ENCODE data around the gene C2CD3. TPM values are rescaled to one million over a fixed set of nuclear protein-coding genes. Genes with fewer than 3 reads are reported as not detected.

C2CD3 gene
- total RNA-seq, 1 donor from 2014 or later = 53.7 TPM

DNA sequence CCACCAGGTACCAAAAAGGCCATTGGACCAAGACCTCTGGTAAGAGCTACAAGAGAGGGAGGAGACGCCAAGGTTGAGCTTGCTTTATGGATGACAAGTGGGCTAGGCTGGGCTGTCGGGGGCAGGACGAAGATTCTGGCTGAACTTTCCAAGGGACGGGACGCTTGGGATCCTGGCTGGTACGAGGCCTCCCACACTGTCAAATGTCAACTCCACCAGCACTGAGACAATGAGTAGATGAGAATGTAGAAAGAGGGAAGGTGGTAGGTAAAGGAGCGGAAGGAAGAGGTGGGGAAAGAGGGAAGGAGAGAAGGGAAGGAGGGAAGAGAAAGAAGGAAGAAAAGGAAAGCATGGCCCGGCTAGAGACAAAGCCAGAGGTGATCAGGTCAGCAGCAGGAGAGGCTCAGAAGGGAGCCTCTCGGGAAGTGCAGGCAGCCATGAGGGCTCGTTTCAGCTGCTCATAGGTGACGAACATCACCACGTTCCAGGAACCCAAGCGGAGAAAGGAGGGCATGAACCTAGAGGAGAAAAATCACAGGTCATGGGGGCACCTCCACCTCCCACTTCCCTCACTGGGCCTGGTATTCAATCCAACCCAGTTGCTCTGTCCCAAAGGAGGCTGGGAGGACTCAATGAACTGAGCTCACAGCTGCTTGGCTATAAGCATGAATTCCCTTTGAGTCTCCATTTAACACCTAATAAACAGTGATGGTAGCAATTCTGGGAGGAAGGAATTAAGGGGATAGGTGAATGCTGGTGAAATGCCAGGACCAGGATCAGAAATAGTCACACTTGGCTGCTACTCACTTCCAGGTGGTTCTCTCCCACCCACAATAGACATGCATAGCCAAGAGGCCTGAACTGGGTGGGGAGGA, 196.0 kb downstream of the C2CD3 start:
- no peak overlapping the region for H3K4me3 Mint-ChIP-seq (ENCODE audit: unreplicated experiment)

DNA sequence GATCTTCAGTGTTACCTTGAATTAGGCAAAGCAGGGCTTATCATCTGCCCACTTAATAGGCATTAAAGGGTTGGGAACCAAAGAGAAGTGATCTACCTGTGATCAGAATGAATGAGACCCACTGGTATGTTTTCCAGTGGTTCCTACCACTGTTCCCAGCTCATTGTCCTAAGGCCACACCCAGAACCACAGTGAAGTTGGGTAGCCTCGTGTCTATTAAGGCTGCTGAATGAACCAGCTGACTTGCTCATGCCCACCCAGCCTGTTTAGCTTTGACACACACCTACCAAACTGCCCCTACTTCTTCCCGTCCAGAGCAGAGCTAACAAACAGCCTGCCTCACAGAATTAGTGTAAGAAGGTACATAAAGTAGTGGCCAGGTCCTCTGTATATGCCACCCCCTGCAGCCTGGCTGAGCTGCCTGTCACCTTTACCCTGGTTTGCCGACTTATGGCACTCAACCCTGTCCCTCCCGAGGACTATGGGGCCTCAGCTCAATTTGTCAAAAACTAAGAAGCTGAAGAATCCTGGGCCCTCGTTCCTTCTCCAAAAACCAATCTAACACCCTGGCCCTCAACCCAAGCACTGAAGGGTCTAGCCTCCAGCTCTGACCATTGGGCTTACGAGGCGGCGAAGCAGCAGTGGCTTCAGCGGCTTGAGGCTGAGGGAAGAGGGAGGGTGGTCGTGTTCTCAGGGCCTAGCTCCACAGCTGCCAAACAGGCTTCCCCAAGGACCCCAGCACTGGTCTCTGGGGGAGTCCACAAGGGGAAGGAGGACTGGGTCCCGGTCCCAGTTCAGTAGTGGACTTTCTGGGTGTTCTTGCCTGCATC, 198.0 kb downstream of the C2CD3 start:
- H3K27me3 Mint-ChIP-seq (ENCODE audit: low read depth, unreplicated experiment) = no peaks in the 10 kb centered on the region

More for the DNA sequence above, 196.0 kb downstream of the C2CD3 start:
- no peak for TF ChIP-seq EZH2 (IDR thresholded peaks at IDR 0.05; ENCODE audit: insufficient read depth, low read length)
- Histone ChIP-seq H4K20me1 (ENCODE audit: insufficient read depth, low read length) (no peaks in the 10 kb centered on the region), H3K9ac (ENCODE audit: low read length) (no peak overlapping the region), H3K27ac (ENCODE audit: low read depth, low read length) (no peak overlapping the region), H2AFZ (ENCODE audit: low read depth, low read length) (no peak overlapping the region), H3K4me3 (ENCODE audit: insufficient read depth, low read depth, low read length) (no peak overlapping the region), H3K27me3 (ENCODE audit: insufficient read depth, low read length) (no peaks in the 10 kb centered on the region), H3K79me2 (ENCODE audit: insufficient read depth, low read length) (no peaks in the 10 kb centered on the region), H3K4me2 (ENCODE audit: low read length) (no peak overlapping the region), H3K9me3 (ENCODE audit: insufficient read depth, low read depth, low read length) (no peaks in the 10 kb centered on the region), H3K36me3 (ENCODE audit: insufficient read depth, low read length) (peaks cover 2% of the 10 kb centered on the region), H3K4me1 (ENCODE audit: insufficient read depth, low read length) (no peaks in the 10 kb centered on the region)
- Mint-ChIP-seq H3K27me3 (ENCODE audit: low read depth, unreplicated experiment) (no peaks in the 10 kb centered on the region), H3K27ac (ENCODE audit: unreplicated experiment) (no peak overlapping the region), H3K9me3 (ENCODE audit: unreplicated experiment) (no peaks in the 10 kb centered on the region), H3K4me1 (ENCODE audit: low read depth, unreplicated experiment) (peaks cover 13% of the 10 kb centered on the region), H3K36me3 (ENCODE audit: low read depth, unreplicated experiment) (peaks cover 38% of the 10 kb centered on the region)
- FAIRE-seq (no peak), DNase-seq (ENCODE audit: low read depth) (no peak)

DNA sequence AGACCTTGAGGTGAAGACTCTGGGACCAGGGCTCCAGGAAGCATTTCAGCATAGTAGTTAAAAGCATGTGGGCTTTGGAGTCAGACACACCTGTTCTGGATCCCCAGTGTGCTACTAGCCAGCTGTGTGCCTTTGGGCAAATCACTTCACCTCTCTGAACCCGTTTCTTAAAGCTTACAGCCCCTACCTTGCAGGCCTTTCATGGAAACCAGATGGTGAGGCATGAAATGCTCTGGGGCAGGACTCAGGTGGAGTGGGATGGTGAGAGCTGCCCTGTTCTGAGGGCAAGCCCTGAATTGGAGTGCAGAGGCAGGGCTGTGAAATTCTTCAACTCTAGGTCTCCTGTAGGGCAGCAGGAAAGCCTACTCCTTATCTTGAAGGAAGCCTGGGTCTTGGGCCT, 198.6 kb downstream of the C2CD3 start:
- no peaks in the 10 kb centered on the region for H4K20me1 ChIP-seq (ENCODE audit: insufficient read depth, low read length)
- no peak overlapping the region for H3K27ac ChIP-seq (ENCODE audit: low read depth, low read length)
- no peak overlapping the region for H3K4me2 ChIP-seq (ENCODE audit: low read length)
- H2AFZ ChIP-seq (ENCODE audit: low read depth, low read length) = no peak overlapping the region
- no peaks in the 10 kb centered on the region for H3K79me2 ChIP-seq (ENCODE audit: insufficient read depth, low read length)
- no peak overlapping the region for H3K4me3 Mint-ChIP-seq (ENCODE audit: unreplicated experiment)
- no peak overlapping the region for H3K27ac Mint-ChIP-seq (ENCODE audit: unreplicated experiment)
- H3K9ac ChIP-seq (ENCODE audit: low read length) = no peak overlapping the region
- no peak overlapping the region for H3K4me3 ChIP-seq (ENCODE audit: insufficient read depth, low read depth, low read length)
- H3K27me3 ChIP-seq (ENCODE audit: insufficient read depth, low read length) = no peaks in the 10 kb centered on the region
- no peak for DNase-seq (ENCODE audit: low read depth)
- FAIRE-seq = no peak
- peaks cover 6% of the 10 kb centered on the region for H3K4me1 Mint-ChIP-seq (ENCODE audit: low read depth, unreplicated experiment)
- no peaks in the 10 kb centered on the region for H3K36me3 ChIP-seq (ENCODE audit: insufficient read depth, low read length)
- no peaks in the 10 kb centered on the region for H3K9me3 Mint-ChIP-seq (ENCODE audit: unreplicated experiment)
- peaks cover 25% of the 10 kb centered on the region for H3K36me3 Mint-ChIP-seq (ENCODE audit: low read depth, unreplicated experiment)
- TF ChIP-seq, protein P1, sequence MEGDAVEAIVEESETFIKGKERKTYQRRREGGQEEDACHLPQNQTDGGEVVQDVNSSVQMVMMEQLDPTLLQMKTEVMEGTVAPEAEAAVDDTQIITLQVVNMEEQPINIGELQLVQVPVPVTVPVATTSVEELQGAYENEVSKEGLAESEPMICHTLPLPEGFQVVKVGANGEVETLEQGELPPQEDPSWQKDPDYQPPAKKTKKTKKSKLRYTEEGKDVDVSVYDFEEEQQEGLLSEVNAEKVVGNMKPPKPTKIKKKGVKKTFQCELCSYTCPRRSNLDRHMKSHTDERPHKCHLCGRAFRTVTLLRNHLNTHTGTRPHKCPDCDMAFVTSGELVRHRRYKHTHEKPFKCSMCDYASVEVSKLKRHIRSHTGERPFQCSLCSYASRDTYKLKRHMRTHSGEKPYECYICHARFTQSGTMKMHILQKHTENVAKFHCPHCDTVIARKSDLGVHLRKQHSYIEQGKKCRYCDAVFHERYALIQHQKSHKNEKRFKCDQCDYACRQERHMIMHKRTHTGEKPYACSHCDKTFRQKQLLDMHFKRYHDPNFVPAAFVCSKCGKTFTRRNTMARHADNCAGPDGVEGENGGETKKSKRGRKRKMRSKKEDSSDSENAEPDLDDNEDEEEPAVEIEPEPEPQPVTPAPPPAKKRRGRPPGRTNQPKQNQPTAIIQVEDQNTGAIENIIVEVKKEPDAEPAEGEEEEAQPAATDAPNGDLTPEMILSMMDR (IDR thresholded peaks at IDR 0.05; ENCODE audit: insufficient read depth, low read depth, low read length) = no peak
- no peak for TF ChIP-seq EZH2 (IDR thresholded peaks at IDR 0.05; ENCODE audit: insufficient read depth, low read length)
- H3K9me3 ChIP-seq (ENCODE audit: insufficient read depth, low read depth, low read length) = no peaks in the 10 kb centered on the region
- no peaks in the 10 kb centered on the region for H3K4me1 ChIP-seq (ENCODE audit: insufficient read depth, low read length)
- H3K27me3 Mint-ChIP-seq (ENCODE audit: low read depth, unreplicated experiment) = no peaks in the 10 kb centered on the region

More for the DNA sequence above, 198.0 kb downstream of the C2CD3 start:
- Mint-ChIP-seq H3K36me3 (ENCODE audit: low read depth, unreplicated experiment) (peaks cover 30% of the 10 kb centered on the region), H3K4me1 (ENCODE audit: low read depth, unreplicated experiment) (peaks cover 6% of the 10 kb centered on the region), H3K4me3 (ENCODE audit: unreplicated experiment) (no peak overlapping the region), H3K27ac (ENCODE audit: unreplicated experiment) (no peak overlapping the region), H3K9me3 (ENCODE audit: unreplicated experiment) (no peaks in the 10 kb centered on the region)
- Histone ChIP-seq H4K20me1 (ENCODE audit: insufficient read depth, low read length) (no peaks in the 10 kb centered on the region), H3K9ac (ENCODE audit: low read length) (no peak overlapping the region), H3K27me3 (ENCODE audit: insufficient read depth, low read length) (no peaks in the 10 kb centered on the region), H3K27ac (ENCODE audit: low read depth, low read length) (no peak overlapping the region), H3K79me2 (ENCODE audit: insufficient read depth, low read length) (no peaks in the 10 kb centered on the region), H3K4me1 (ENCODE audit: insufficient read depth, low read length) (no peaks in the 10 kb centered on the region), H3K36me3 (ENCODE audit: insufficient read depth, low read length) (peaks cover 2% of the 10 kb centered on the region), H2AFZ (ENCODE audit: low read depth, low read length) (no peak overlapping the region), H3K4me2 (ENCODE audit: low read length) (no peak overlapping the region), H3K4me3 (ENCODE audit: insufficient read depth, low read depth, low read length) (no peak overlapping the region), H3K9me3 (ENCODE audit: insufficient read depth, low read depth, low read length) (no peaks in the 10 kb centered on the region)
- TF ChIP-seq, protein P1 (IDR thresholded peaks at IDR 0.05; ENCODE audit: insufficient read depth, low read depth, low read length) = no peak
- TF ChIP-seq EZH2 (IDR thresholded peaks at IDR 0.05; ENCODE audit: insufficient read depth, low read length) = no peak
- DNase-seq (ENCODE audit: low read depth) (no peak), FAIRE-seq (no peak)

Data from astrocyte (in vitro differentiated cells and primary cell).